ENCODE results near the gene MINDY3. TPM values are rescaled to one million over a fixed set of nuclear protein-coding genes. Genes with fewer than 3 reads are reported as not detected.

MINDY3 gene
- total RNA-seq, 4 donors from 2014 or later, result 17.0 to 26.4 (median 22.4) TPM

DNA sequence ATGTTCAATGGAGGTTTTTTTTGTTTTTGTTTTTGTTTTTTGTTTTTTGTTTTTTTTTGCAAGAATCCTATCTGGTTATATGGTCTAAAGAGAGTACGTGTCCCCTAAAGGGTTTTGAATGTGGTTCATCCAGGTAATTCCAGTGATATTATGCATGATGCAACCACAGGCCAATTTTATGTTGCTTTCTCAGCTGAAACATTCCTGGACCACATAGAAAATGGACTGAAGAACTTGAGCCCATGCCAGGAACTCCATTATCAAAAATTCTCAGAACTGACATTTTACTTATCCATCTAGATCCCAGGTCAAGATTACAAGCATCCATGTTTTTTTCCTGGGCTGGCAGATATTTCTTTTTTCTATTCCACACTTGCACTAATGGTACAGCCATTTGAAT lies 11.5 kb upstream of the MINDY3 start:
- H3K27me3 ChIP-seq, result no peaks in the 10 kb centered on the region
- H3K27ac ChIP-seq, result no peak overlapping the region
- no peak overlapping the region for H3K4me3 ChIP-seq
- no peak for DNase-seq
- TF ChIP-seq, protein P1, sequence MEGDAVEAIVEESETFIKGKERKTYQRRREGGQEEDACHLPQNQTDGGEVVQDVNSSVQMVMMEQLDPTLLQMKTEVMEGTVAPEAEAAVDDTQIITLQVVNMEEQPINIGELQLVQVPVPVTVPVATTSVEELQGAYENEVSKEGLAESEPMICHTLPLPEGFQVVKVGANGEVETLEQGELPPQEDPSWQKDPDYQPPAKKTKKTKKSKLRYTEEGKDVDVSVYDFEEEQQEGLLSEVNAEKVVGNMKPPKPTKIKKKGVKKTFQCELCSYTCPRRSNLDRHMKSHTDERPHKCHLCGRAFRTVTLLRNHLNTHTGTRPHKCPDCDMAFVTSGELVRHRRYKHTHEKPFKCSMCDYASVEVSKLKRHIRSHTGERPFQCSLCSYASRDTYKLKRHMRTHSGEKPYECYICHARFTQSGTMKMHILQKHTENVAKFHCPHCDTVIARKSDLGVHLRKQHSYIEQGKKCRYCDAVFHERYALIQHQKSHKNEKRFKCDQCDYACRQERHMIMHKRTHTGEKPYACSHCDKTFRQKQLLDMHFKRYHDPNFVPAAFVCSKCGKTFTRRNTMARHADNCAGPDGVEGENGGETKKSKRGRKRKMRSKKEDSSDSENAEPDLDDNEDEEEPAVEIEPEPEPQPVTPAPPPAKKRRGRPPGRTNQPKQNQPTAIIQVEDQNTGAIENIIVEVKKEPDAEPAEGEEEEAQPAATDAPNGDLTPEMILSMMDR (IDR thresholded peaks at IDR 0.05), result no peak
- no peak for TF ChIP-seq POLR2A (IDR thresholded peaks at IDR 0.05)
- H3K9me3 ChIP-seq, result no peaks in the 10 kb centered on the region
- no peaks in the 10 kb centered on the region for H3K4me1 ChIP-seq
- no peaks in the 10 kb centered on the region for H3K36me3 ChIP-seq

DNA sequence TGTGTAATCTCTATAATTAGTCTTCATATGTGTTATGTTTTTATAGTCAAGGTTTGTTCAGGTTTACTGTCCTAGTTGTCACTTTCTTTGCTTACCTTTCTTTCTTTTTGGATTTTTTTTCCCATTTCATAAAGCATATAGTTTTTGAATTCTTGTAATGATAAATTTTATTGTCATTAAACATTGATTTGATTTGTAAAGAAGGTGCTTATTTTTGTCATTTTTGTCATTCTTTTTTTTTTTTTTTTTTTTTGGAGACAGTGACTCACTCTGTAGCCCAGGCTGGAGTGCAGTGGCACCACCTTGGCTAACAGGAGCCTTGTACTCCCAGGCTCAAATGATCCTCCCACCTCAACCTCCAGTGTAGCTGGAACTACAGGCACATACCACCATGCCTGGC lies 9.6 kb upstream of the MINDY3 start:
- TF ChIP-seq, protein P1 (IDR thresholded peaks at IDR 0.05), result no peak
- no peak for TF ChIP-seq POLR2A (IDR thresholded peaks at IDR 0.05)

DNA sequence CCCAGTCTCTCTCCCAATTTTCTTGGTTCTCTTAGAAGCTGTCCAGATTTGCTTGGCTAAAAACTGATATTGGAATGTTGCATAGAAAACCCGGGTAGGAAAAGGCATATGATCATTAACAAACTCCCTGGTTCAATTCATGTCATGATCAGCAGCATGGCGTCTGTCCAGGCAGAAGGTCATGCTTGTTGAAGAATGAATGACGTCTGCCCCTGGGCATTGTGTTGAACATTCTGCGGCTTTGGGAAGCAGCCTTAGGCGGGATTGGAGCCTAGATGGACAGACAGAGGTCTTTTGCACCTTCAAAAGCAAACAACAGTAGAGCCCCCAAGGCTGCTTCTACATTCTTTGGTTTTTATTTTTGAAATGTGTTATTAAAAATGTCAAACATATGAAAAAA lies 7.7 kb upstream of the MINDY3 start:
- H3K27me3 ChIP-seq, result no peaks in the 10 kb centered on the region
- DNase-seq, result no peak
- no peak overlapping the region for H3K4me3 ChIP-seq
- no peaks in the 10 kb centered on the region for H3K4me1 ChIP-seq
- no peak for TF ChIP-seq POLR2A (IDR thresholded peaks at IDR 0.05)
- TF ChIP-seq, protein P1 (IDR thresholded peaks at IDR 0.05), result no peak
- no peak overlapping the region for H3K27ac ChIP-seq
- no peaks in the 10 kb centered on the region for H3K9me3 ChIP-seq
- H3K36me3 ChIP-seq, result no peaks in the 10 kb centered on the region

More for the DNA sequence above, 9.6 kb upstream of the MINDY3 start:
- H3K9me3 ChIP-seq, result no peaks in the 10 kb centered on the region
- DNase-seq, result no peak
- no peaks in the 10 kb centered on the region for H3K36me3 ChIP-seq
- no peaks in the 10 kb centered on the region for H3K27me3 ChIP-seq
- H3K4me3 ChIP-seq, result no peak overlapping the region
- no peaks in the 10 kb centered on the region for H3K4me1 ChIP-seq
- H3K27ac ChIP-seq, result no peak overlapping the region

DNA sequence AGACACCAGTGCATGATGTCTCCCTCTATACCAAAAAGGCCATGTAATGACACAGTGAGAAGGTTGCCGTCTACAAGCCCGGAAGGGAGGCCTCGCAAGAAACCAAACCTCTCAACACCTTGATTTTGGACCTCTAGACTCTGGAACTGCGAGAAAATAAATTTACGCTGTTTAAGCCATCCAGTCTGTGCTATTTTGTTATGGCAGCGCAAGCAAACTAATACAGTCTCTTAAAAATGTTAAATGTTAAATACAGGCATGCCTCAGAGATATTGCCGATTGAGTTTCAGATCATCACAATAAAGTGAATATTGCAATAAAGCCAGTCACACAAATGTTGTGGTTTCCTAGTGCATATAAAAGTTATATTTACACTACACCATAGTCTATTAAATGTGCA lies 5.0 kb upstream of the MINDY3 start:
- DNase-seq, result no peak

DNA sequence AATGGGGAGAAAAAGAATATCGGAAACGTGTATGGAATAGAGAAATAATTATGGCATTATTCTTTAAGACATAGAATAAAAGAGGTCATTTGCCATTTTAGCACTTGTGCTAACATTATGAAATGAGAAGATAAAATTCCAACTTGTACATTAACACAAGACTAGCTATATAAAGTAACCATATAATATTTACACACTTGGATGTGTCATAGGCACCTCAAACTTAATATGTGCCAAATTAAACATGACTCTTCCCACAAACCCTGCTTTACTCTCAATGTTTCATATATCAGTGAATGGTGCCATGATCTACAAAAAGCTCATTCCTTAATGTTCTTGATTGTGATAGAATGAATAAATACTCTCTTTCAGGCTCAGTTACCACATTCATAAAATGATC lies 4.1 kb upstream of the MINDY3 start:
- H3K27me3 ChIP-seq, result no peaks in the 10 kb centered on the region
- no peaks in the 10 kb centered on the region for H3K9me3 ChIP-seq

More for the DNA sequence above, 5.0 kb upstream of the MINDY3 start:
- H3K4me3 ChIP-seq, result no peak overlapping the region
- peaks cover 0 to 4% (median 0%) of the 10 kb centered on the region in 4 donors for H3K4me1 ChIP-seq
- H3K27me3 ChIP-seq, result no peaks in the 10 kb centered on the region
- TF ChIP-seq POLR2A (IDR thresholded peaks at IDR 0.05), result no peak
- TF ChIP-seq, protein P1 (IDR thresholded peaks at IDR 0.05), result no peak
- H3K27ac ChIP-seq, result no peak overlapping the region
- H3K9me3 ChIP-seq, result no peaks in the 10 kb centered on the region
- no peaks in the 10 kb centered on the region for H3K36me3 ChIP-seq

More for the DNA sequence above, 4.1 kb upstream of the MINDY3 start:
- H3K27ac ChIP-seq, result no peak overlapping the region
- DNase-seq, result no peak
- peaks cover 0 to 4% (median 0%) of the 10 kb centered on the region in 4 donors for H3K4me1 ChIP-seq
- TF ChIP-seq, protein P1 (IDR thresholded peaks at IDR 0.05), result no peak
- no peak for TF ChIP-seq POLR2A (IDR thresholded peaks at IDR 0.05)
- no peak overlapping the region for H3K4me3 ChIP-seq
- no peaks in the 10 kb centered on the region for H3K36me3 ChIP-seq
